A549 (cell line): ENCODE measurements around the gene CADM1. TPM values are rescaled to one million over a fixed set of nuclear protein-coding genes. Genes with fewer than 3 reads are reported as not detected.

Source experiments
- ATAC-seq, 2 experiments: fragments of 200-7000 bp in 1 of 2; fragments of >200 bp in 1 of 2; cut with Nextera tagmentation in 1 of 2; cut with Tn5 transposase in 1 of 2; 3 replicates each; pipeline versions ENCODE4 v1.8.0 to v1.9.1; 2018 to 2020; ENCODE audit warnings: mild to moderate bottlenecking in 1 of 2, moderate library complexity in 1 of 2
- CTCF ChIA-PET: fragments of 300-600 bp; sonication (Branson Sonifier 250); formaldehyde crosslinking; extraction: SDS; loops from one replicate; lab custom pipeline; 2021; ENCODE audit warnings: antibody characterized with exemption, inconsistent platforms; lab: Yijun Ruan, JAX
- POLR2A ChIA-PET: fragments of 350-600 bp; formaldehyde crosslinking; extraction: SDS; loops from one replicate; lab custom pipeline; 2021; ENCODE audit warnings: antibody characterized with exemption, inconsistent platforms; lab: Yijun Ruan, JAX
- DNase-seq, 2 experiments: peaks; one replicate each; pipeline versions ENCODE4 v3.0.0 to v3.0.0-alpha.2; 2011 to 2016; ENCODE audit warnings: low read depth in 1 of 2, low spot score in 1 of 2
- FAIRE-seq: peaks from 2 replicates; lab custom pipeline; 2011; peaks lifted over from hg19 to GRCh38; lab: Jason Lieb, UNC
- H3K27ac ChIP-seq, 2 experiments: fragments of >200 bp; sonication (Bioruptor Twin); formaldehyde crosslinking; 3 replicates each; pipeline ENCODE4 v1.5.1; 2016 to 2017
- H3K4me1 ChIP-seq: fragments of >200 bp; sonication (Bioruptor Twin); formaldehyde crosslinking; 3 replicates; pipeline ENCODE4 v1.6.1; 2016
- H3K4me2 ChIP-seq: fragments of >200 bp; sonication (Bioruptor Twin); formaldehyde crosslinking; 3 replicates; pipeline ENCODE4 v1.6.1; 2016
- H3K4me3 ChIP-seq: fragments of >200 bp; sonication (Bioruptor Twin); formaldehyde crosslinking; 3 replicates; pipeline ENCODE4 v1.5.1; 2016
- H3K9me3 ChIP-seq: fragments of >200 bp; sonication (Bioruptor Twin); formaldehyde crosslinking; 3 replicates; pipeline ENCODE4 v1.6.1; 2016
- ATOH8 ChIP-seq: fragments of 250-450 bp; sonication (Bioruptor Pico); IDR thresholded peaks from 2 replicates; pipeline ENCODE4 v1.5.0; 2020; ENCODE audit warnings: low read depth, mild to moderate bottlenecking, moderate library complexity
- CBX8 ChIP-seq: fragments of 200-600 bp; sonication (generic); IDR thresholded peaks from 2 replicates; pipeline ENCODE4 v1.6.1; 2016
- CEBPB ChIP-seq, 2 experiments: fragments of >200 bp in 1 of 2; sonication (Bioruptor Twin) in 1 of 2; formaldehyde crosslinking in 1 of 2; IDR thresholded peaks; 2 replicates each; pipeline ENCODE4 v1.6.1; 2012 to 2016
- ELK1 ChIP-seq: fragments of 150-350 bp; IDR thresholded peaks from 2 replicates; pipeline ENCODE4 v1.6.1; 2014; ENCODE audit warnings: low read depth, mild to moderate bottlenecking, low read length
- FOSB ChIP-seq: fragments of 250-450 bp; sonication (Bioruptor Pico); IDR thresholded peaks from 2 replicates; pipeline ENCODE4 v1.5.0; 2020; ENCODE audit warnings: mild to moderate bottlenecking, moderate library complexity
- HES2 ChIP-seq: fragments of >200 bp; sonication (Bioruptor Twin); formaldehyde crosslinking; IDR thresholded peaks from 2 replicates; pipeline ENCODE4 v1.6.1; 2016
- HMGXB4 ChIP-seq: fragments of 250-450 bp; sonication (Bioruptor Pico); IDR thresholded peaks from 2 replicates; pipeline ENCODE4 v1.5.0; 2021; ENCODE audit warnings: mild to moderate bottlenecking, moderate library complexity, borderline replicate concordance
- KDM5A ChIP-seq: fragments of 200-600 bp; sonication (generic); IDR thresholded peaks from 2 replicates; pipeline ENCODE4 v1.6.1; 2016; ENCODE audit warnings: antibody characterized with exemption, mild to moderate bottlenecking
- MAFK ChIP-seq: fragments of 450-650 bp; IDR thresholded peaks from 2 replicates; pipeline ENCODE4 v1.6.1; 2014; ENCODE audit not compliant: partially characterized antibody
- NFE2L2 ChIP-seq: fragments of 150-350 bp; conservative IDR thresholded peaks from 2 replicates; pipeline ENCODE4 v1.6.1; 2014; ENCODE audit warnings: low read length
- PBX3 ChIP-seq: IDR thresholded peaks from 2 replicates; pipeline ENCODE4 v1.6.1; 2012
- POLR2AphosphoS2 ChIP-seq: conservative IDR thresholded peaks from 2 replicates; pipeline ENCODE4 v1.6.1; 2012; ENCODE audit warnings: low read length, improper control_type of control experiment, inconsistent platforms
- RARB ChIP-seq: fragments of 250-450 bp; sonication (Bioruptor Pico); IDR thresholded peaks from 2 replicates; pipeline ENCODE4 v1.8.0; 2021; ENCODE audit warnings: mild to moderate bottlenecking, moderate library complexity
- REST ChIP-seq: fragments of 200-600 bp; sonication (generic); IDR thresholded peaks from 2 replicates; pipeline ENCODE4 v1.6.1; 2016; ENCODE audit warnings: antibody characterized with exemption, mild to moderate bottlenecking, moderate library complexity
- SREBF2 ChIP-seq: fragments of 450-650 bp; IDR thresholded peaks from 2 replicates; pipeline ENCODE4 v1.6.1; 2014; ENCODE audit warnings: mild to moderate bottlenecking, moderate library complexity
- ZSCAN20 ChIP-seq: fragments of 250-450 bp; sonication (Bioruptor Pico); IDR thresholded peaks from 2 replicates; pipeline ENCODE4 v1.8.0; 2022; ENCODE audit warnings: mild to moderate bottlenecking, moderate library complexity
- WGBS: methylation state at CpG from one replicate; pipeline ENCODE4 v1.1.6; 2017; ENCODE audit errors: missing lambda C conversion rate; 5-methylcytosine and 5-hydroxymethylcytosine counted together
- polyA plus RNA-seq, 4 experiments: library from polyadenylated mRNA; depleted of rRNA in 3 of 4; stranded (reverse); fragments of >200 nt; fragmentation: RNase III in 1 of 4; extraction: RNeasy Plus Mini Kit Qiagen cat#74134 plus additional on column Dnase treatment in 1 of 4; gene quantifications; 2 replicates in 3 of 4; 3 replicates in 1 of 4; pipeline ENCODE4 v1.2.3, GENCODE V29; 2011 to 2017

Gene CADM1
- polyA plus RNA-seq, 2 of the 4 experiments (the other 2 are of a cell fraction) = 33.4 to 36.7 TPM

- no peak for TF ChIP-seq PBX3
These were observed 154.7 kb downstream of the CADM1 start (continued) for GRCh38 chr11:115349335-115350017.

- H3K4me1 ChIP-seq = no peaks in the 10 kb centered on the region
- WGBS = 89% methylated on average over 6 of the region's 6 CpGs
- ATAC-seq (no peak), FAIRE-seq (no peak), DNase-seq (no peak)
- H3K4me2 ChIP-seq = no peak overlapping the region
- H3K4me3 ChIP-seq = no peak overlapping the region
- H3K9me3 ChIP-seq = no peaks in the 10 kb centered on the region
- no peak for TF ChIP-seq ATOH8 (CRISPR knock-in tag)
- no peak for TF ChIP-seq FOSB
- ChIA-PET POLR2A (no interaction called here), CTCF (no interaction called here)
- H3K27ac ChIP-seq = no peak overlapping the region
These were observed 155.8 kb downstream of the CADM1 start for GRCh38 chr11:115348416-115348815.

- 90% methylated on average over 4 of the region's 4 CpGs for WGBS
- no peak overlapping the region for H3K4me3 ChIP-seq
- CTCF ChIA-PET = no interaction called here
- H3K9me3 ChIP-seq = no peaks in the 10 kb centered on the region
- POLR2A ChIA-PET = interaction anchor here (0.6 kb wide), 1 partner anchor 127 kb away, joined by 6 read pairs; no protein-coding TSS in a partner anchor
- FAIRE-seq = no peak
- no peak for ATAC-seq
- DNase-seq = no peak
- no peak overlapping the region for H3K27ac ChIP-seq
- H3K4me1 ChIP-seq = no peaks in the 10 kb centered on the region
- H3K4me2 ChIP-seq = no peak overlapping the region
- TF ChIP-seq NFE2L2 (no peak), SREBF2 (no peak), RARB (CRISPR knock-in tag) (no peak), KDM5A (no peak), HES2 (no peak), PBX3 (no peak), HMGXB4 (CRISPR knock-in tag) (no peak), ATOH8 (CRISPR knock-in tag) (no peak), CBX8 (no peak), FOSB (no peak), POLR2AphosphoS2 (no peak), ZSCAN20 (no peak), CEBPB (IDR thresholded peaks at IDR 0.05) (no peak), MAFK (no peak), REST (no peak), ELK1 (no peak)
These were observed 157.1 kb downstream of the CADM1 start for GRCh38 chr11:115347106-115347505.
